Lung (tissue), 12 donors: ENCODE measurements around the gene PHKB. TPM values are rescaled to one million over a fixed set of nuclear protein-coding genes. Genes with fewer than 3 reads are reported as not detected.

Experiments
- ATAC-seq: fragments of 200-7000 bp; cut with Tn5 transposase; one replicate; pipeline ENCODE4 v1.9.1; 2020; ENCODE audit warnings: moderate number of reproducible peaks; ENCODE audit not compliant: insufficient read depth, low FRiP score
- DNase-seq, 3 donors: peaks; one replicate each; pipeline ENCODE4 v3.0.0-alpha.2; 2013 to 2017
- H3K27ac ChIP-seq, 2 donors: one replicate each; pipeline ENCODE4 v1.5.1; 2013; ENCODE audit warnings: mild to moderate bottlenecking in 2 of 2, moderate library complexity in 2 of 2, control low read depth in 1 of 2, inconsistent platforms in 1 of 2, low read depth in 1 of 2, low read length in 1 of 2
- H3K27me3 ChIP-seq, 3 donors: one replicate each; pipeline ENCODE4 v1.5.1; 2013; ENCODE audit warnings: low read length in 2 of 3; ENCODE audit not compliant: control insufficient read depth in 3 of 3, insufficient read depth in 3 of 3
- H3K36me3 ChIP-seq, 4 donors: one replicate each; pipeline ENCODE4 v1.5.1; 2013; ENCODE audit warnings: low read length in 4 of 4, mild to moderate bottlenecking in 1 of 4, moderate library complexity in 1 of 4; ENCODE audit not compliant: control insufficient read depth in 4 of 4, insufficient read depth in 4 of 4
- H3K4me1 ChIP-seq, 5 donors: one replicate each; pipeline ENCODE4 v1.5.1; 2013; ENCODE audit warnings: low read length in 5 of 5, mild to moderate bottlenecking in 2 of 5, moderate library complexity in 1 of 5; ENCODE audit not compliant: control insufficient read depth in 5 of 5, insufficient read depth in 5 of 5
- H3K4me3 ChIP-seq: one replicate; pipeline ENCODE4 v1.5.1; 2013; ENCODE audit warnings: mild to moderate bottlenecking, control low read depth, moderate library complexity
- H3K9ac ChIP-seq, 2 donors: one replicate each; pipeline ENCODE4 v1.5.1; 2013; ENCODE audit warnings: low read length in 2 of 2, control low read depth in 1 of 2; ENCODE audit not compliant: insufficient read depth in 1 of 2
- H3K9me3 ChIP-seq, 4 donors: one replicate each; pipeline ENCODE4 v1.5.1; 2013; ENCODE audit warnings: low read length in 3 of 4, mild to moderate bottlenecking in 1 of 4, moderate library complexity in 1 of 4; ENCODE audit not compliant: control insufficient read depth in 4 of 4, insufficient read depth in 3 of 4
- CTCF ChIP-seq: IDR thresholded peaks from 2 replicates; pipeline ENCODE4 v1.5.1; 2012; ENCODE audit warnings: mild to moderate bottlenecking; ENCODE audit errors: control extremely low read depth, extremely low read depth
- WGBS, 2 donors: extraction: QIAGEN DNeasy Blood & Tissue Kit; methylation state at CpG; one replicate each; pipeline ENCODE4 v1.1.7; 2013; 5-methylcytosine and 5-hydroxymethylcytosine counted together
- polyA plus RNA-seq, 2 donors: library from polyadenylated mRNA; stranded (reverse); fragments of 200-250 nt; gene quantifications; one replicate each; pipeline ENCODE4 v1.2.1, GENCODE V29; 2013
- total RNA-seq, 2 donors: library from RNA; depleted of rRNA in 1 of 2; stranded (reverse); fragments of >200 nt in 1 of 2; gene quantifications; one replicate each; pipeline ENCODE4 v1.2.1, GENCODE V29; 2014 to 2021
- donor health status: control.
- donor health status: control.
- donor health status: Bipolar disorder and iron deficiency.
- donor health status: healthy.
- donor health status: DM: yes; HTN: yes; CAD: no.

The PHKB gene
- total and polyA plus RNA-seq, 4 donors = 21.2 to 134 (median 49.6) TPM

- TF ChIP-seq CTCF = no peak
- no peaks in the 10 kb centered on the region for H3K27me3 ChIP-seq
- ATAC-seq = no peak
- no peaks in the 10 kb centered on the region for H3K9me3 ChIP-seq
- H3K4me3 ChIP-seq = no peak overlapping the region
- 84 to 91% methylated on average over 9 of the region's 9 CpGs for WGBS, 2 donors
- H3K9ac ChIP-seq = no peak overlapping the region
- H3K4me1 ChIP-seq = no peaks in the 10 kb centered on the region
- no peak overlapping the region for H3K27ac ChIP-seq
- H3K36me3 ChIP-seq = no peaks in the 10 kb centered on the region
- DNase-seq = no peak
These were observed 264.1 kb downstream of the PHKB start for GRCh38 chr16:47725188-47725695.

DNA sequence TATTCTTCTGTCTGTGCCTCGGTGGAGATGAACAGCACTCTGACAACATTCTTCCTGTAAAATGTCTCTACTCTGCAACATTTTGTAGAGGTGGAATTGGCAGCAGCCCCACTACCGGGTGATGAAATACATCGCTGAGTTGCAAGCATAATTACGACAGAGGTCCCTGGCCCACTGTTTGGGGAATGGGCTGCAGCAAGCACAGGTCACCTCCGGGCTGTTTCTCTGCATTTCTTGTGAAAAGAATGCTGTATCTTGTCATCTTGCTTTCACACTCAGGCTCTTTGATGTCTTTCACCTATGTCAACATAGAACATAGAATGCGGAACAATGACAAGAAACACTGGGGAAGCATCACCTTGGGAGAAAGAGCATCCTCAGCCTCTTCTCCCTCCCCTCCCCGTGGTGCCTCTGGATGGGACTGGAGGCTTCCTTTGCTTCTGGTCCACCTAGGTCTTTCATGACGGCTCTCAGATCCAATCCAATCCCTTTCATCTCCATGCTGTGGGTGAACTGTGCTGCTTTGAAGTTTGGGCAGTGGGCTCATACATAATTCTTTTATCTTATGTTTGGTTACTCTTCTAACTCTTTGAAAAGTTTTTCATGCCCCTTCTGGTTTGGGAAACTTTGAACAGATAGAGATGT is 265.0 kb downstream of the PHKB start:
- TF ChIP-seq CTCF = no peak
- ATAC-seq = no peak
- H3K36me3 ChIP-seq = no peaks in the 10 kb centered on the region
- H3K9ac ChIP-seq = no peak overlapping the region
- DNase-seq = no peak
- no peaks in the 10 kb centered on the region for H3K27me3 ChIP-seq
- no peaks in the 10 kb centered on the region for H3K9me3 ChIP-seq
- H3K4me3 ChIP-seq = no peak overlapping the region
- no peak overlapping the region for H3K27ac ChIP-seq
- no peaks in the 10 kb centered on the region for H3K4me1 ChIP-seq
- WGBS, 2 donors = 64 to 67% methylated on average over 8 of the region's 8 CpGs

DNA sequence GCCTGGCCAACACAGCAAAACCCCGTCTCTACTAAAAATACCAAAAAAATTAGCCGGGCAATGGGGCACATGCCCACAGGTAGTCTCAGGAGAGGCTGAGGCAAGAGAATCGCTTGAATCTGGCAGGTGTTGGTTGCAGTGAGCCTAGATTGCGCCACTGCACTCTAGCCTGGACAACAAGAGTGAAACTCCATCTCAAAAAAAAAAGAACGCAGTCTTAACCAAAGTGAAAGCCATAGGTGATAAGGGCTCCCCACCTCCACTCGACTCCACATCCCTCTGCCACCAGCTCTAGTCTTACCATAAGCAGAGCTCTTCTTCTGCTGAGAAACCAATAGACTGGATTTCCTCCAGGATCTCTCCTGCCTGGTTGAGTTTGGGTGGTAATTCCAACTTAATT is 266.0 kb downstream of the PHKB start:
- Histone ChIP-seq H3K4me3 (no peak overlapping the region), H3K27ac (no peak overlapping the region), H3K9ac (no peak overlapping the region), H3K27me3 (no peaks in the 10 kb centered on the region), H3K4me1 (no peaks in the 10 kb centered on the region), H3K36me3 (no peaks in the 10 kb centered on the region), H3K9me3 (no peaks in the 10 kb centered on the region)
- no peak for TF ChIP-seq CTCF
- DNase-seq (no peak), ATAC-seq (no peak)
- WGBS, 2 donors = 94 to 96% methylated on average over 6 of the region's 6 CpGs

DNA sequence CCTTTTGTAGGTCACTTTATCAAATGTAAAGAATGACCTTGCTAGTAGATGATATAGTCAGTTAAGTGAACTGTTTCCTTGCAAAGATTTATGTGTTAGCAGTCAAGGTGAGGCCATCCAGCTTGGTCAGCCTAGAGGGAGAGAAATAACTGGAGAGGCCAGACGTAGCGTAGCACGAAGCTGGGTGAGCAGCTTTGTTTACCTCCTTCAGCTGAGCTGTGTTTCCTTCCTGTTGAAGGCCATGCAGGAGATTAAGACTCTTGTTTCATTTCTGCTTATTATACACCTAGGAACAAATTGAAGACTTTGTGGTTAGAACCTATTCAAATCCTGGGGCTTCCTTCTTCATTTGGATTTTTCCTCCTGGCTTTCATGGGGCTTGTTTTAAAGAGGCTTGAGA is 267.1 kb downstream of the PHKB start:
- no peaks in the 10 kb centered on the region for H3K36me3 ChIP-seq
- DNase-seq = no peak
- no peak for TF ChIP-seq CTCF
- WGBS, 2 donors = 32 to 49% methylated on average over 3 of the region's 3 CpGs
- no peak overlapping the region for H3K27ac ChIP-seq
- no peaks in the 10 kb centered on the region for H3K9me3 ChIP-seq
- no peaks in the 10 kb centered on the region for H3K27me3 ChIP-seq
- H3K9ac ChIP-seq = no peak overlapping the region
- H3K4me1 ChIP-seq = no peaks in the 10 kb centered on the region
- ATAC-seq = no peak
- no peak overlapping the region for H3K4me3 ChIP-seq
